Endothelial cell of umbilical vein (primary cell): ENCODE data around the gene TUBB4B. TPM values are rescaled to one million over a fixed set of nuclear protein-coding genes. Genes with fewer than 3 reads are reported as not detected.

ENCODE experiments used
- BruUV-seq: library from RNA; stranded (reverse); fragments of 400-500 nt; replicated peaks from 2 replicates; lab custom pipeline; 2021; lab: Mats Ljungman, UMichigan
- CTCF ChIA-PET: fragments of 300-600, 350-600 bp; sonication (Branson Sonifier 250); formaldehyde crosslinking; loops from one replicate; lab custom pipeline; 2021; ENCODE audit warnings: antibody characterized with exemption, inconsistent platforms; lab: Charles Lee
- POLR2A ChIA-PET: fragments of 300-600, 350-600 bp; sonication (Branson Sonifier 250); formaldehyde crosslinking; loops from one replicate; lab custom pipeline; 2021; ENCODE audit warnings: antibody characterized with exemption, inconsistent platforms; lab: Charles Lee
- DNase-seq: peaks from one replicate; pipeline ENCODE4 v3.0.0-alpha.2; 2011; ENCODE audit warnings: low read depth, low spot score
- FAIRE-seq: peaks from 2 replicates; lab custom pipeline; 2011; peaks lifted over from hg19 to GRCh38; lab: Jason Lieb, UNC
- H2AFZ ChIP-seq: 2 replicates; pipeline ENCODE4 v1.6.0; 2012; ENCODE audit warnings: low read depth, low read length, control low read depth, inconsistent platforms
- H3K27ac ChIP-seq: 2 replicates; pipeline ENCODE4 v1.5.1; 2011; ENCODE audit warnings: low read depth, mild to moderate bottlenecking, control low read depth, low read length, moderate library complexity; ENCODE audit not compliant: insufficient read depth
- H3K27me3 ChIP-seq, 2 experiments: 2 replicates each; pipeline versions ENCODE4 v1.6.0 to v1.6.1; 2011; ENCODE audit warnings: low read length in 2 of 2, mixed read lengths in 1 of 2; ENCODE audit not compliant: control insufficient read depth in 2 of 2, insufficient read depth in 2 of 2
- H3K36me3 ChIP-seq, 2 experiments: 2 replicates in 1 of 2; 3 replicates in 1 of 2; pipeline ENCODE4 v1.5.1; 2011; ENCODE audit warnings: low read length in 2 of 2, mild to moderate bottlenecking in 1 of 2, moderate library complexity in 1 of 2; ENCODE audit not compliant: control insufficient read depth in 2 of 2, insufficient read depth in 2 of 2; ENCODE audit errors: extremely low read depth in 1 of 2
- H3K4me1 ChIP-seq: 3 replicates; pipeline ENCODE4 v1.5.1; 2011; ENCODE audit warnings: mild to moderate bottlenecking, low read length; ENCODE audit not compliant: control insufficient read depth, insufficient read depth; ENCODE audit errors: extremely low read depth
- H3K4me2 ChIP-seq: 2 replicates; pipeline ENCODE4 v1.6.1; 2011; ENCODE audit warnings: low read length, control low read depth, mixed read lengths; ENCODE audit not compliant: insufficient read depth
- H3K4me3 ChIP-seq, 3 experiments: fragments of 200-600 bp in 1 of 3; sonication (generic), shearing (Covaris generic) in 1 of 3; replicated peaks in 1 of 3; 2 replicates each; pipeline ENCODE4 v1.5.1; 2011 to 2016; ENCODE audit warnings: control low read depth in 3 of 3, low read length in 3 of 3, mild to moderate bottlenecking in 2 of 3, inconsistent platforms in 1 of 3, low read depth in 1 of 3, moderate library complexity in 1 of 3; ENCODE audit not compliant: insufficient read depth in 1 of 3
- H3K79me2 ChIP-seq: 2 replicates; pipeline ENCODE4 v1.6.0; 2012; ENCODE audit warnings: low read length, inconsistent platforms; ENCODE audit not compliant: control insufficient read depth, insufficient read depth
- H3K9ac ChIP-seq: replicated peaks from 2 replicates; pipeline ENCODE3; 2011; ENCODE audit warnings: low read length, control low read depth; ENCODE audit not compliant: insufficient read depth; ENCODE audit errors: extremely low read depth
- H3K9me1 ChIP-seq: replicated peaks from 3 replicates; pipeline ENCODE4 v1.6.0; 2011; ENCODE audit warnings: mild to moderate bottlenecking, low read length; ENCODE audit not compliant: control insufficient read depth, insufficient read depth; ENCODE audit errors: extremely low read depth
- H3K9me3 ChIP-seq: replicated peaks from 2 replicates; pipeline ENCODE4 v1.5.1; 2012; ENCODE audit warnings: low read length, inconsistent platforms; ENCODE audit not compliant: control insufficient read depth, insufficient read depth
- H4K20me1 ChIP-seq: replicated peaks from 2 replicates; pipeline ENCODE3; 2011; ENCODE audit warnings: mild to moderate bottlenecking, low read length; ENCODE audit not compliant: control insufficient read depth, insufficient read depth; ENCODE audit errors: extremely low read depth
- FOS ChIP-seq: IDR thresholded peaks from 2 replicates; pipeline ENCODE4 v1.6.1; 2011; ENCODE audit warnings: mild to moderate bottlenecking, low read length, moderate library complexity, borderline replicate concordance; ENCODE audit not compliant: insufficient read depth
- GATA2 ChIP-seq: IDR thresholded peaks from 2 replicates; pipeline ENCODE4 v1.7.0; 2011; ENCODE audit warnings: low read depth, mild to moderate bottlenecking, moderate library complexity, mixed read lengths, low read length; ENCODE audit not compliant: insufficient read length, insufficient read depth
- JUN ChIP-seq: IDR thresholded peaks from 2 replicates; pipeline ENCODE4 v1.6.1; 2011; ENCODE audit warnings: borderline replicate concordance, low read depth; ENCODE audit not compliant: insufficient read length, insufficient read depth
- MYC ChIP-seq: IDR thresholded peaks from one replicate; pipeline ENCODE4 v1.6.1; 2011; ENCODE audit warnings: mild to moderate bottlenecking, low read depth, low read length
- POLR2A ChIP-seq: IDR thresholded peaks from 2 replicates; pipeline ENCODE4 v1.6.1; 2012; ENCODE audit warnings: low read depth, mild to moderate bottlenecking, control low read depth, low read length
- dilution Hi-C: fragments of 300-500 bp; cut with MboI; formaldehyde crosslinking; loops from one replicate; pipeline ENCODE4 v1.15.0; 2019; ENCODE audit warnings: low sequenced_read_pairs; ENCODE audit not compliant: extremely low pct_ligation_motif_present
- intact Hi-C: fragments of 100-400 bp; cut with micrococcal nuclease; formaldehyde crosslinking; loops from one replicate; pipeline ENCODE4 v1.10.0; 2022
- polyA plus RNA-seq, 4 experiments: library from polyadenylated mRNA; depleted of rRNA in 3 of 4; stranded (reverse) in 3 of 4; unstranded in 1 of 4; fragments of >200 nt; gene quantifications; 2 replicates each; pipeline versions ENCODE4 v1.2.1 to v1.2.3, GENCODE V29; 2011 to 2012; ENCODE audit warnings: missing spikeins in 1 of 4
- total RNA-seq: library from RNA; stranded (reverse); gene quantifications from 2 replicates; pipeline ENCODE4 v1.2.3, GENCODE V29; 2021
- TF ChIP-seq, protein P1 (sequence below): IDR thresholded peaks from 2 replicates; pipeline ENCODE4 v1.6.1; 2011; ENCODE audit not compliant: insufficient read depth, insufficient read length
- TF ChIP-seq, protein P2 (sequence below), 2 donors: IDR thresholded peaks; 1 replicate in 1 of 2; 2 replicates in 1 of 2; pipeline ENCODE4 v1.5.1; 2011; ENCODE audit warnings: low read length in 2 of 2, mild to moderate bottlenecking in 2 of 2, moderate library complexity in 2 of 2, control low read depth in 1 of 2, inconsistent platforms in 1 of 2, low read depth in 1 of 2; ENCODE audit not compliant: insufficient read depth in 1 of 2; ENCODE audit errors: extremely low read depth in 1 of 2

The TUBB4B gene
- total and polyA plus RNA-seq, 2 donors (not counting 3 experiments of a cell fraction or from before 2014, with no cell fraction given), result 418 to 558 TPM

DNA sequence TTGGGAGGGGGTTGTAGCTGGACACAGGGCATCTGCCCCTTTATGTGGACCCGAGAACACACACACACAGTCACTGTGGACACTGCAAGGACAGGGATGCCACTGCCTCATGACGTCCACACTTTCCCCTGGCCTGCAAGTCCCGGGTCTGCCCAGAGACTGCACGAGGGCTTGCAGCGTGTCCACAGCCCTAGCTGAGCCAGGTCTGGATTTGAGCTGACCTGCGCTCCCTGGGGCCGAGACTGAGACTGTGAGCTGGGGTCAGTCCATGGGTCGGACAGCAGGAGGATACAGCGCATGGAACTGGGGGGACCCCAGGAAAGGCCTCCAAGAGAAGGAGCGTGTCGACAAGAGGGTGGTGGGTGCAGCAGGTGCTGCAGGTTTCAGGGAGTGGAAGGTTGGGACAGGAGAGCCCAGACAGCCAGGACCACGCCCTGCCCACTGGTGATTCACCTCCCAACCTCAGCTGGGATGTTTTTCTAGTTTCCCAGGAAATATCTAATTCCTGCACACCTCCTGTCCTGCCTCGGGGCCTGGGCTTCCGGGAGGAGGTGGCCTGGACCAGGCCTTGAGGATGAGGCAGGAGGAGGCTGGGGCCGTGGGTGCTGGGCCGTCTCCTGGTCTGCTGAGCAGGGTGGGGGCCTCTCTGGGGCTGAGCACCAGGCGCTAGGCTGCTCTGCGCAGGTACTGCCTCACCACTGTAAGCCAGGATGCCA lies 14.6 kb upstream of the TUBB4B start:
- H2AFZ ChIP-seq, result no peak overlapping the region
- intact Hi-C loops, result loop anchor here (1.0 to 2.0 kb wide), 3 partner anchors 50 to 180 kb away; partner anchors contain the start of gene NPDC1
- H3K9me3 ChIP-seq, result no peaks in the 10 kb centered on the region
- peaks cover 12% of the 10 kb centered on the region for H3K4me1 ChIP-seq
- no peaks in the 10 kb centered on the region for H3K79me2 ChIP-seq
- no peak overlapping the region for H3K9ac ChIP-seq
- ChIA-PET CTCF (interaction anchor here (0.6 to 6.3 kb wide), 16 partner anchors 11 to 197 kb away, joined by 3 to 63 read pairs (median 6); partner anchors contain the start of genes ANAPC2, NPDC1, SSNA1 and TPRN), POLR2A (no interaction called here)
- H3K9me1 ChIP-seq, result no peaks in the 10 kb centered on the region
- dilution Hi-C loops, result no loop called here
- DNase-seq (no peak), FAIRE-seq (no peak)
- TF ChIP-seq MYC, result no peak
- TF ChIP-seq, protein P1, sequence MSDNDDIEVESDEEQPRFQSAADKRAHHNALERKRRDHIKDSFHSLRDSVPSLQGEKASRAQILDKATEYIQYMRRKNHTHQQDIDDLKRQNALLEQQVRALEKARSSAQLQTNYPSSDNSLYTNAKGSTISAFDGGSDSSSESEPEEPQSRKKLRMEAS, result no peak
- no peak for TF ChIP-seq POLR2A
- TF ChIP-seq GATA2, result no peak
- H3K27me3 ChIP-seq, result no peaks in the 10 kb centered on the region
- no peak overlapping the region for H3K4me3 ChIP-seq
- H3K4me2 ChIP-seq, result no peak overlapping the region
- H3K36me3 ChIP-seq, result no peaks in the 10 kb centered on the region
- BruUV-seq, result no TSS peak
- H4K20me1 ChIP-seq, result no peaks in the 10 kb centered on the region
- no peak overlapping the region for H3K27ac ChIP-seq

DNA sequence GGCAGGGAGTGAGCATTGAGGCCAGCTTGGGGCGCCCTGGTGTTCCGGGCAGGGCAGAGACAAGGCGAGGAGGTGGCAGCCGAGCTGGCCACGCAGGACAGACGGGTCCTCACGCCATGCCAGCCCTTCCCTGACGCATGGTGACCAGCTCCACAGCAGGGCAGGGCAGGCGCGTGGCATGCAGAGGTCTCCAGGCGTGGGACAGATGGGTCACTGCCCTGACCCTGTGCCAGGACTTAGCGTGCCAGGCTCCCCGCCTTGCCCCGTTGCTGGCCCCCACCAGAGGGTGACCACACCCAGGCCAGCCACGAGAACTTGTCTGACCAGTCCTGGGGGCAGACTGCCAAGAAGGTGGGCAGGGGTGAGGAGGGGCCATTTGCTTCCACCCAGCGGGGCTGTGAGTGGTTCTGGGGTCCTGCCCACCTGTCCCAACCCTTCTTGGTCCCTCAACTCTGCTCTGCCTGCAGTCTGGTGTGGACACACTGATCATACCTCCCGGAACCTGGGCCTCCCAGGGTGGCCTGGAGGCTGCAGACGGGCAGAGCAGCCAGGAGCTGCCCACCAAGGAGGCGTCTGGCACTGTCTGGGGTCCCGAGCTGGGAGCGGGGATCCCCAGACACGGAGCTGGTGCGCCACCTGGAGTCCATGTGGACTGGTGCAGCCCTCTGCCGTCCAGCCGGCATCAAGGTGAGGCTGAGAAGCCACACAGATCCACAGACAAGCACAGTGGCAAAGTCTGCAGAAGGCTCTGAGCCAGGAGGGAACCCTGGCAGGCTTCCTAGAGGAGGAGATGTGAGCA lies 13.8 kb upstream of the TUBB4B start, which contains the start of gene RNF224:
RNF224 (plus strand) TSS at position 449 of the 799 bp plus-strand sequence. CDS start 834 bp downstream, outside the sequence.
- Histone ChIP-seq H4K20me1 (no peaks in the 10 kb centered on the region), H3K36me3 (no peaks in the 10 kb centered on the region), H2AFZ (no peak within 1 kb of the TSS), H3K27ac (no peak within 1 kb of the TSS), H3K4me3 (no peak within 1 kb of the TSS), H3K4me2 (no peak within 1 kb of the TSS), H3K27me3 (no peaks in the 10 kb centered on the region), H3K79me2 (no peaks in the 10 kb centered on the region), H3K9me3 (no peaks in the 10 kb centered on the region), H3K9me1 (no peaks in the 10 kb centered on the region), H3K4me1 (peaks cover 12% of the 10 kb centered on the region), H3K9ac (no peak within 1 kb of the TSS)
- no peak for TF ChIP-seq FOS
- TF ChIP-seq MYC, result no peak
- TF ChIP-seq GATA2, result no peak
- no peak for TF ChIP-seq JUN
- TF ChIP-seq, protein P2, sequence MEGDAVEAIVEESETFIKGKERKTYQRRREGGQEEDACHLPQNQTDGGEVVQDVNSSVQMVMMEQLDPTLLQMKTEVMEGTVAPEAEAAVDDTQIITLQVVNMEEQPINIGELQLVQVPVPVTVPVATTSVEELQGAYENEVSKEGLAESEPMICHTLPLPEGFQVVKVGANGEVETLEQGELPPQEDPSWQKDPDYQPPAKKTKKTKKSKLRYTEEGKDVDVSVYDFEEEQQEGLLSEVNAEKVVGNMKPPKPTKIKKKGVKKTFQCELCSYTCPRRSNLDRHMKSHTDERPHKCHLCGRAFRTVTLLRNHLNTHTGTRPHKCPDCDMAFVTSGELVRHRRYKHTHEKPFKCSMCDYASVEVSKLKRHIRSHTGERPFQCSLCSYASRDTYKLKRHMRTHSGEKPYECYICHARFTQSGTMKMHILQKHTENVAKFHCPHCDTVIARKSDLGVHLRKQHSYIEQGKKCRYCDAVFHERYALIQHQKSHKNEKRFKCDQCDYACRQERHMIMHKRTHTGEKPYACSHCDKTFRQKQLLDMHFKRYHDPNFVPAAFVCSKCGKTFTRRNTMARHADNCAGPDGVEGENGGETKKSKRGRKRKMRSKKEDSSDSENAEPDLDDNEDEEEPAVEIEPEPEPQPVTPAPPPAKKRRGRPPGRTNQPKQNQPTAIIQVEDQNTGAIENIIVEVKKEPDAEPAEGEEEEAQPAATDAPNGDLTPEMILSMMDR (IDR thresholded peaks at IDR 0.05; ENCODE audit: extremely low read depth in 1 of 2, insufficient read depth in 1 of 2, low read depth in 1 of 2, low read length in 2 of 2), result peak; percentile 86 to 95
- ChIA-PET POLR2A (interaction anchor here (0.6 kb wide), 2 partner anchors 14 to 24 kb away, joined by 4 to 5 read pairs; partner anchors contain the start of gene TUBB4B), CTCF (interaction anchor here (0.6 to 6.3 kb wide), 31 partner anchors 10 to 380 kb away, joined by 3 to 63 read pairs (median 5); partner anchors contain the start of genes ANAPC2, DPP7, NPDC1 and SSNA1)
- peak; percentile 90 for FAIRE-seq
- dilution Hi-C loops (no loop called here), intact Hi-C loops (loop anchor here (1.0 to 2.0 kb wide), 3 partner anchors 50 to 181 kb away; partner anchors contain the start of gene NPDC1)
- BruUV-seq, result no TSS peak
- peak; percentile 68 for DNase-seq
